Activated naive CD4-positive, alpha-beta T cell (primary cell): ENCODE measurements around the gene FAAP100.

Source experiments
- DNase-seq, 4 experiments: peaks; one replicate each; lab custom pipeline; 2025; lab: John Stamatoyannopoulos, UW

FAAP100 gene

GRCh38 chr17:81556175-81556691 is 4.1 kb upstream of the FAAP100 start:
- no peak for DNase-seq

- DNase-seq: no peak
Measured at GRCh38 chr17:81553616-81554181, 1.5 kb upstream of the FAAP100 start.

- DNase-seq: peak; percentile 49 to 78 (median 63)
Measured at GRCh38 chr17:81553018-81553615, 964 bp upstream of the FAAP100 start.

- no peak for DNase-seq
Measured at GRCh38 chr17:81551458-81552243, 502 bp downstream of the FAAP100 start.

GRCh38 chr17:81550830-81551457 is 1.2 kb downstream of the FAAP100 start:
- no peak for DNase-seq

GRCh38 chr17:81550285-81550684 is 1.9 kb downstream of the FAAP100 start:
- DNase-seq: no peak

GRCh38 chr17:81549826-81550225 is 2.3 kb downstream of the FAAP100 start:
- no peak for DNase-seq

GRCh38 chr17:81549031-81549557 is 3.1 kb downstream of the FAAP100 start:
- no peak for DNase-seq

GRCh38 chr17:81547614-81547982 is 4.6 kb downstream of the FAAP100 start:
- DNase-seq: no peak

GRCh38 chr17:81546906-81547613 is 5.1 kb downstream of the FAAP100 start:
- DNase-seq: no peak

GRCh38 chr17:81545160-81545949 is 6.8 kb downstream of the FAAP100 start:
- DNase-seq: no peak

- DNase-seq: no peak
Measured at GRCh38 chr17:81544281-81544974, 7.7 kb downstream of the FAAP100 start.

GRCh38 chr17:81543756-81544155 is 8.4 kb downstream of the FAAP100 start:
- no peak for DNase-seq

- no peak for DNase-seq
Measured at GRCh38 chr17:81543339-81543675, 8.8 kb downstream of the FAAP100 start.

- DNase-seq: no peak
Measured at GRCh38 chr17:81542431-81543338, 9.5 kb downstream of the FAAP100 start.

- no peak for DNase-seq
Measured at GRCh38 chr17:81541123-81541522, 11.0 kb downstream of the FAAP100 start.

GRCh38 chr17:81540676-81541027 is 11.5 kb downstream of the FAAP100 start:
- no peak for DNase-seq

GRCh38 chr17:81539961-81540675 is 12.0 kb downstream of the FAAP100 start:
- no peak for DNase-seq

GRCh38 chr17:81539571-81539900 is 12.6 kb downstream of the FAAP100 start:
- DNase-seq: no peak
